MM.1S (cell line): ENCODE results near the gene VRK2.
A peak's percentile ranks its signal among the peaks of the same experiment; 100 is the strongest.

Source experiments
- DNase-seq: peaks from one replicate; pipeline ENCODE4 v3.0.0-alpha.2; 2015
- H2AFZ ChIP-seq: fragments of 300-600 bp; sonication (generic); 2 replicates; pipeline ENCODE4 v1.6.0; 2016; ENCODE audit warnings: antibody characterized with exemption, low read length
- H3F3A ChIP-seq: fragments of 300-600 bp; sonication (generic); 2 replicates; pipeline ENCODE4 v1.6.1; 2016; ENCODE audit warnings: mild to moderate bottlenecking, antibody characterized with exemption, low read length, moderate library complexity, mixed read lengths; ENCODE audit not compliant: insufficient read depth
- H3K27ac ChIP-seq: fragments of 300-600 bp; sonication (generic); 2 replicates; pipeline ENCODE4 v1.5.1; 2016; ENCODE audit warnings: mild to moderate bottlenecking, low read length
- H3K27me3 ChIP-seq: fragments of 300-600 bp; sonication (generic); replicated peaks from 2 replicates; pipeline ENCODE4 v1.6.0; 2016; ENCODE audit warnings: low read length; ENCODE audit not compliant: insufficient read depth
- H3K36me3 ChIP-seq: fragments of 300-600 bp; sonication (generic); replicated peaks from 2 replicates; pipeline ENCODE4 v1.6.1; 2016; ENCODE audit warnings: mild to moderate bottlenecking, low read length, mixed read lengths; ENCODE audit not compliant: insufficient read depth
- H3K4me1 ChIP-seq: fragments of 300-600 bp; sonication (generic); 2 replicates; pipeline ENCODE4 v1.6.1; 2016; ENCODE audit warnings: low read length, mixed read lengths
- H3K4me2 ChIP-seq: fragments of 300-600 bp; sonication (generic); 2 replicates; pipeline ENCODE4 v1.6.0; 2016; ENCODE audit warnings: low read depth, low read length
- H3K4me3 ChIP-seq: fragments of 300-600 bp; sonication (generic); 2 replicates; pipeline ENCODE4 v1.5.1; 2016; ENCODE audit warnings: low read length, mixed read lengths
- H3K79me2 ChIP-seq: fragments of 300-600 bp; sonication (generic); 2 replicates; pipeline ENCODE4 v1.6.1; 2016; ENCODE audit warnings: mixed run types, low read length, mixed read lengths
- H3K9ac ChIP-seq: fragments of 300-600 bp; sonication (generic); 2 replicates; pipeline ENCODE4 v1.6.1; 2016; ENCODE audit warnings: low read length, mixed read lengths
- H3K9me2 ChIP-seq: fragments of 300-600 bp; sonication (generic); replicated peaks from 2 replicates; pipeline ENCODE4 v1.6.1; 2016; ENCODE audit warnings: mild to moderate bottlenecking, low read length, mixed read lengths; ENCODE audit not compliant: insufficient read depth
- H3K9me3 ChIP-seq: fragments of 300-600 bp; sonication (generic); replicated peaks from 2 replicates; pipeline ENCODE4 v1.6.1; 2016; ENCODE audit warnings: mild to moderate bottlenecking, low read length, mixed read lengths; ENCODE audit not compliant: insufficient read depth
- H4K20me1 ChIP-seq: fragments of 300-600 bp; sonication (generic); 2 replicates; pipeline ENCODE4 v1.6.1; 2016; ENCODE audit warnings: mild to moderate bottlenecking, low read length, moderate library complexity, mixed read lengths; ENCODE audit not compliant: insufficient read depth
- EZH2 ChIP-seq: fragments of 300-600 bp; sonication (generic); optimal IDR thresholded peaks from 2 replicates; pipeline ENCODE3; 2017; ENCODE audit warnings: low read depth, mild to moderate bottlenecking, antibody characterized with exemption, low read length, mixed read lengths
- EZH2phosphoT487 ChIP-seq: fragments of 300-600 bp; sonication (generic); IDR thresholded peaks from 2 replicates; pipeline ENCODE4 v1.6.1; 2018; ENCODE audit warnings: antibody characterized with exemption, low read length
- TF ChIP-seq, protein P1 (sequence below): fragments of 300-600 bp; sonication (generic); IDR thresholded peaks from 2 replicates; pipeline ENCODE4 v1.5.1; 2016; ENCODE audit warnings: antibody characterized with exemption, low read length, mixed read lengths

Gene VRK2

DNA sequence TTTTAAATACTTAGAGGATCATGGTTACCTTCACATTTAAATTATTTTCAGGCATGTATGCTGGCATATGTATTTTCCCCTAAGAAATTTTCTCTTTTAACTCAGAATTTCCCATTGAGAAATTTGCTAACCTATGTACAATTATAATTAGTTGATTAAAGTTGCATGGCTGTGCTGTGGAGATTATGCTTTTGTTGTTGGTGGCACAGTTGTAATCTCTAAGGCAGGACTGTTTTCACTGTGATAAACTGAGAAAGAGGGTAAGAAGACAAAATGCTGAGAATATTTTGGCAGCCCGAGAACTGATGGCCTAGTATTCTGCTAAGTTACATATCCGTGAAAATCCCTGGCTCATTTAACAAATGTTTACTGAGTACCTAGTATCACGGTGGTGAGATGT lies 1.4 kb downstream of the VRK2 start:
- Histone ChIP-seq H3K9me2 (no peaks in the 10 kb centered on the region), H3K4me3 (peak overlapping the region; percentile 63), H3K4me2 (peak overlapping the region; percentile 86), H3K79me2 (peaks cover 25% of the 10 kb centered on the region), H3K36me3 (no peaks in the 10 kb centered on the region; the same call in 1 of the 2 replicates), H3F3A (peaks cover 26% of the 10 kb centered on the region), H3K9me3 (no peaks in the 10 kb centered on the region), H4K20me1 (no peaks in the 10 kb centered on the region), H3K27me3 (no peaks in the 10 kb centered on the region), H3K27ac (peak overlapping the region; percentile 97; the same call in 1 of the 2 replicates), H3K4me1 (peaks cover 10% of the 10 kb centered on the region), H2AFZ (no peak overlapping the region; the same call in 1 of the 2 replicates), H3K9ac (peak overlapping the region; percentile 95)
- no peak for DNase-seq
- TF ChIP-seq, protein P1, sequence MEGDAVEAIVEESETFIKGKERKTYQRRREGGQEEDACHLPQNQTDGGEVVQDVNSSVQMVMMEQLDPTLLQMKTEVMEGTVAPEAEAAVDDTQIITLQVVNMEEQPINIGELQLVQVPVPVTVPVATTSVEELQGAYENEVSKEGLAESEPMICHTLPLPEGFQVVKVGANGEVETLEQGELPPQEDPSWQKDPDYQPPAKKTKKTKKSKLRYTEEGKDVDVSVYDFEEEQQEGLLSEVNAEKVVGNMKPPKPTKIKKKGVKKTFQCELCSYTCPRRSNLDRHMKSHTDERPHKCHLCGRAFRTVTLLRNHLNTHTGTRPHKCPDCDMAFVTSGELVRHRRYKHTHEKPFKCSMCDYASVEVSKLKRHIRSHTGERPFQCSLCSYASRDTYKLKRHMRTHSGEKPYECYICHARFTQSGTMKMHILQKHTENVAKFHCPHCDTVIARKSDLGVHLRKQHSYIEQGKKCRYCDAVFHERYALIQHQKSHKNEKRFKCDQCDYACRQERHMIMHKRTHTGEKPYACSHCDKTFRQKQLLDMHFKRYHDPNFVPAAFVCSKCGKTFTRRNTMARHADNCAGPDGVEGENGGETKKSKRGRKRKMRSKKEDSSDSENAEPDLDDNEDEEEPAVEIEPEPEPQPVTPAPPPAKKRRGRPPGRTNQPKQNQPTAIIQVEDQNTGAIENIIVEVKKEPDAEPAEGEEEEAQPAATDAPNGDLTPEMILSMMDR: no peak
- no peak for TF ChIP-seq EZH2phosphoT487
- no peak for TF ChIP-seq EZH2

DNA sequence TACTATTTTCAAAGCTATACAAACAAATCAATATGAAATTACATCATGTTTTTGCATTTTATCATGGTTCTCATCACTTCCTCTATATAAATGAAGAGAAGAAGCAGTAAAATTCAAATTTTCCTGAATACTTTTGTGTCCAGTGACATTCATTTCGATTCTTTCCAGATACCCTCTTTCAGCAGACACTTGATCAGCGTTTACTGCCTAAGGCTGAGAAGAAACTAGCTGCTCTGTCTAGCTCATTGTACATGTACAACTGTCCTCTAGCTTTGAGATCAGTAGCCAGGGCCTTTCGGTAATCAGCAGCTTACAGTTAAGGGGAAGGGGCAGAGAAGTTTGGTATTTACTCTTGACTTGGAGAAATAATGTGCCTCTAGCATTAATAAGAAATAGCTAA lies 4.8 kb downstream of the VRK2 start:
- no peak overlapping the region for H3K4me3 ChIP-seq
- no peaks in the 10 kb centered on the region for H3K9me3 ChIP-seq
- TF ChIP-seq EZH2: no peak
- TF ChIP-seq, protein P1: no peak
- TF ChIP-seq EZH2phosphoT487: no peak
- H3K9ac ChIP-seq: no peak overlapping the region
- H3K9me2 ChIP-seq: no peaks in the 10 kb centered on the region
- H3K4me1 ChIP-seq: no peaks in the 10 kb centered on the region
- no peak overlapping the region for H3K4me2 ChIP-seq
- peaks cover 3% of the 10 kb centered on the region; the same call in 1 of the 2 replicates for H3K36me3 ChIP-seq
- H3K27me3 ChIP-seq: no peaks in the 10 kb centered on the region
- no peak for DNase-seq
- peaks cover 12% of the 10 kb centered on the region for H3F3A ChIP-seq
- no peaks in the 10 kb centered on the region for H4K20me1 ChIP-seq
- H2AFZ ChIP-seq: no peak overlapping the region
- peaks cover 26% of the 10 kb centered on the region for H3K79me2 ChIP-seq
- H3K27ac ChIP-seq: no peak overlapping the region

DNA sequence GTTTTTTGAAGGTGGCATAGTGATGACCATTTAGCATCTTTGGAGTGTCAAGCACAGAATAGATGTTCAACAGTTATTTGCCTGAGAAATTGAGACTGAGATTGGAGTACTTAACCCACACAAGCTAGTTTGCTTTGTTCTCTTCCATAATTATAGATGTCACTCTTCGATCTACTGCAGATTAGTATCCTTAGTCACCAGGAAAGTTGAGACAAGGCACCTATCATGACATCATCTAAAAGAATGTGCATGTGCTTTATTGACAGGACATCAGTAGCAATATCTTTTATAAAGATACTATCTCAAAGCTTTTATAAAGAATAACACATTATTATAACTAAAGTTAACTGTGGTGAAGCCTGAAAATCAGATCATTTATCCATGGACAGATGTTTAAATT lies 6.4 kb downstream of the VRK2 start:
- Histone ChIP-seq H3K9me3 (no peaks in the 10 kb centered on the region), H3K27ac (no peak overlapping the region), H3F3A (no peaks in the 10 kb centered on the region), H4K20me1 (no peaks in the 10 kb centered on the region), H3K4me2 (no peak overlapping the region), H3K4me1 (no peaks in the 10 kb centered on the region), H2AFZ (no peak overlapping the region), H3K9me2 (no peaks in the 10 kb centered on the region), H3K9ac (no peak overlapping the region), H3K36me3 (peaks cover 3% of the 10 kb centered on the region; the same call in 1 of the 2 replicates), H3K79me2 (peaks cover 23% of the 10 kb centered on the region), H3K27me3 (no peaks in the 10 kb centered on the region), H3K4me3 (no peak overlapping the region)
- DNase-seq: no peak
- TF ChIP-seq EZH2phosphoT487 (no peak), EZH2 (no peak)
- TF ChIP-seq, protein P1: no peak
